ENCODE data around the gene FBLIM1.
A peak's percentile ranks its signal among the peaks of the same experiment; 100 is the strongest.
"Not testable (repeated sequence)": the region's sequence is repeated elsewhere in the genome, so short reads cannot be mapped to it uniquely, and the experiment has no call there.

The FBLIM1 gene

GRCh38 chr1:15810073-15810472, 51.5 kb downstream of the FBLIM1 start:
- no peak for DNase-seq (ENCODE audit: low read depth in 2 of 2)

- DNase-seq (ENCODE audit: low read depth in 2 of 2): no peak
These were observed 58.1 kb downstream of the FBLIM1 start for GRCh38 chr1:15816674-15817073.

GRCh38 chr1:15820478-15820877, 61.9 kb downstream of the FBLIM1 start:
- DNase-seq (ENCODE audit: low read depth in 2 of 2): no peak

GRCh38 chr1:15825800-15826199, 67.2 kb downstream of the FBLIM1 start:
- DNase-seq (ENCODE audit: low read depth in 2 of 2): no peak

- DNase-seq (ENCODE audit: low read depth in 2 of 2): no peak
These were observed 68.4 kb downstream of the FBLIM1 start for GRCh38 chr1:15826810-15827507.

- not testable (repeated sequence) for DNase-seq (ENCODE audit: low read depth in 2 of 2)
These were observed 69.0 kb downstream of the FBLIM1 start for GRCh38 chr1:15827567-15827966.

GRCh38 chr1:15828931-15829330, 70.3 kb downstream of the FBLIM1 start:
- not testable (repeated sequence) for DNase-seq (ENCODE audit: low read depth in 2 of 2)

GRCh38 chr1:15830258-15830657, 71.7 kb downstream of the FBLIM1 start:
- no peak for DNase-seq (ENCODE audit: low read depth in 2 of 2)

- DNase-seq (ENCODE audit: low read depth in 2 of 2): peak in 1 of 2 donors; percentile 30
These were observed 74.6 kb downstream of the FBLIM1 start for GRCh38 chr1:15833069-15833679.

- no peak for DNase-seq (ENCODE audit: low read depth in 2 of 2)
These were observed 75.3 kb downstream of the FBLIM1 start for GRCh38 chr1:15833842-15834405.

- peak; percentile 82 for DNase-seq (ENCODE audit: low read depth in 2 of 2)
These were observed 76.0 kb downstream of the FBLIM1 start for GRCh38 chr1:15834406-15835204.

- DNase-seq (ENCODE audit: low read depth in 2 of 2): no peak
These were observed 76.7 kb downstream of the FBLIM1 start for GRCh38 chr1:15835205-15835740.

GRCh38 chr1:15835741-15836510, 77.3 kb downstream of the FBLIM1 start:
- DNase-seq (ENCODE audit: low read depth in 2 of 2): peak; percentile 99
